HG03342 (cell line): ENCODE results near the gene SPATA46.
A peak's percentile ranks its signal among the peaks of the same experiment; 100 is the strongest.

Source experiments
- ATAC-seq: cut with Tn5 transposase; IDR thresholded peaks from one replicate; pipeline ENCODE4 v1.9.1; 2021; ENCODE audit warnings: mild to moderate bottlenecking, moderate library complexity; ENCODE audit not compliant: unreplicated experiment

Gene SPATA46

GRCh38 chr1:162375463-162375862 is 1.2 kb downstream of the SPATA46 start:
- no peak for ATAC-seq

GRCh38 chr1:162374406-162374805 is 2.2 kb downstream of the SPATA46 start:
- no peak for ATAC-seq

GRCh38 chr1:162373541-162374260 is 3.0 kb downstream of the SPATA46 start:
- ATAC-seq, result no peak

- ATAC-seq, result no peak
Observed at GRCh38 chr1:162373072-162373427, 3.6 kb downstream of the SPATA46 start.

GRCh38 chr1:162372159-162373071 is 4.2 kb downstream of the SPATA46 start:
- no peak for ATAC-seq

GRCh38 chr1:162371611-162372010 is 5.0 kb downstream of the SPATA46 start:
- ATAC-seq, result no peak

GRCh38 chr1:162370721-162371120 is 5.9 kb downstream of the SPATA46 start:
- ATAC-seq, result no peak

- ATAC-seq, result no peak
Observed at GRCh38 chr1:162370161-162370560, 6.5 kb downstream of the SPATA46 start.

GRCh38 chr1:162369571-162369970 is 7.1 kb downstream of the SPATA46 start:
- no peak for ATAC-seq

GRCh38 chr1:162368451-162368850 is 8.2 kb downstream of the SPATA46 start:
- no peak for ATAC-seq

GRCh38 chr1:162367772-162368171 is 8.9 kb downstream of the SPATA46 start:
- no peak for ATAC-seq

- no peak for ATAC-seq
Observed at GRCh38 chr1:162367073-162367472, 9.6 kb downstream of the SPATA46 start.

- ATAC-seq, result no peak
Observed at GRCh38 chr1:162366671-162367070, 10.0 kb downstream of the SPATA46 start.

GRCh38 chr1:162366149-162366548 is 10.5 kb downstream of the SPATA46 start:
- no peak for ATAC-seq

GRCh38 chr1:162365284-162366020 is 11.2 kb downstream of the SPATA46 start:
- ATAC-seq, result no peak

GRCh38 chr1:162364498-162364897 is 12.2 kb downstream of the SPATA46 start:
- no peak for ATAC-seq

GRCh38 chr1:162363823-162364222 is 12.8 kb downstream of the SPATA46 start:
- ATAC-seq, result no peak

GRCh38 chr1:162361349-162361748 is 15.3 kb downstream of the SPATA46 start:
- ATAC-seq, result peak; percentile 31

- ATAC-seq, result no peak
Observed at GRCh38 chr1:162360874-162361260, 15.8 kb downstream of the SPATA46 start.

- ATAC-seq, result no peak
Observed at GRCh38 chr1:162360237-162360873, 16.3 kb downstream of the SPATA46 start.
